ENCODE results near the gene URM1. TPM values are rescaled to one million over a fixed set of nuclear protein-coding genes. Genes with fewer than 3 reads are reported as not detected.

URM1 gene
- total RNA-seq, 1 experiment from 2014 or later: 99.6 TPM

DNA sequence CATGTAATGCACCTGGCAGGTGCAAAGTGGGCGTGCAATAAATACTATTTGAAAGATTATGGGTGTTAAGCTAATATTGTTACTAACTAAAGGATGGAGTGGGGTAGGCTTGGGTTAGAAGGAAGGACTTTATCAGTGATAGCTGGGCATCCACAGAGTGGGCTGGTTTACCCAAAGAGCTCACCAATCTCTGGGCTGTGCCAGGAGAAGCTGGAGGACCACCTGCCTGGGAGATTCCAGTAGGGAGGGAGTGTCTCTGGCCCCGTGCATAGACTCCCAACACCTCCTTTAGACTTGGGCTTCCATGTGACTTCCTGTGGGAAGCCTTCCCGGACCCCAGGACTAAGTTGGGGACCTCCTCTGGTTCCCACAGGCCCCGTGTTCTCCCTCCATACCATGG lies 5.6 kb upstream of the URM1 start:
- DNase-seq: peak; percentile 63
- Histone ChIP-seq H3K4me3 (ENCODE audit: insufficient read depth, low read depth, low read length) (no peak overlapping the region), H3K36me3 (replicated peaks; ENCODE audit: control insufficient read depth, insufficient read depth, low read length) (no peaks in the 10 kb centered on the region), H3K27me3 (ENCODE audit: control insufficient read depth, insufficient read depth, low read length) (peaks cover 39% of the 10 kb centered on the region)

GRCh38 chr9:128369024-128369706 lies 2.0 kb upstream of the URM1 start:
- DNase-seq: no peak
- Histone ChIP-seq H3K4me3 (ENCODE audit: insufficient read depth, low read depth, low read length) (no peak overlapping the region), H3K27me3 (ENCODE audit: control insufficient read depth, insufficient read depth, low read length) (peaks cover 19% of the 10 kb centered on the region), H3K36me3 (replicated peaks; ENCODE audit: control insufficient read depth, insufficient read depth, low read length) (no peaks in the 10 kb centered on the region)

DNA sequence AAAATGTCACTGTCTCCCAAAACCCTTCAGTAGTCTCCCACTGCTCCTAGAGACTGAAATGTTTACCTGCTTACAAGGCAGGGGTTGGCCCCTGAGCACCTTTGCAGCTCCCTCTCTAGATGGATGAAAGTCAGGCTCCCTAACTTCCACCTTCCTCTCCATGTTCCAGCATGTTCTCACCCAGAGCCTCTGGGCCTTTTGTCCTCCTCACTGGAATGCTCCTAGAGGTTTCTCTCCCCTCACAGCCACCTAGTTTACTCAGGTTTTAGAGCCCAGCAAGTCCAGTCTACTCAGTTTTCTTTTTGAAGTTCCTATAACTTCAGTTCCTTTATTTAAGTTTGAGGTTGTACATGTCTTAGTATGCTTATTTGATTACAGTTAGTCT lies 815 bp upstream of the URM1 start:
- peaks cover 14% of the 10 kb centered on the region for H3K27me3 ChIP-seq (ENCODE audit: control insufficient read depth, insufficient read depth, low read length)

DNA sequence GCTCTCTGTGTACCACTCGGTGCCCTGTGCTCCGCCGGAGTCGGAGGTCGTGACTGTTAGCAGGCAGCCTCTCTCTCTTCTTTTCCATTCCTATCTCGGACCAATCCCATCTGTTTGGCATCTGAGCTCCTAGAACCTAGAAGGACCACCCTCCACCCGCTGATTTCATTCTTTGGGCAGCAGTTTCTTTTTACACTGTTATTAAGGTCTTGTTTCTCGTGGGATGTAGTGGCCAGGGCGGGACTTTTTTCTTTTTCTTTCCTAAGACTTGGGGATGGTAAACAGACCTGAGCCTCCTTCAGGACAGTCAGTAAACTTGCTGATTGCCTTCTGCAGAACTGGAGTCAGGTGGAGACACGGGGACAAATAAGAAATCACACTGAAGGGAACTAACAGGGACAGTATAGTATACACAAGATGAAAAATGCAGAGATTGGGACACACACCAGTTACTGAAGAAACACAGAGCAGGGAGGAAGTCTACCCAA lies 500 bp downstream of the URM1 start:
- no peaks in the 10 kb centered on the region for H3K36me3 ChIP-seq (replicated peaks; ENCODE audit: control insufficient read depth, insufficient read depth, low read length)
- no peak for DNase-seq
- H3K4me3 ChIP-seq (ENCODE audit: insufficient read depth, low read depth, low read length): peak overlapping the region; percentile 61
- H3K27me3 ChIP-seq (ENCODE audit: control insufficient read depth, insufficient read depth, low read length): peaks cover 4% of the 10 kb centered on the region

More for the DNA sequence above, 815 bp upstream of the URM1 start:
- no peak for DNase-seq
- Histone ChIP-seq H3K36me3 (replicated peaks; ENCODE audit: control insufficient read depth, insufficient read depth, low read length) (no peaks in the 10 kb centered on the region), H3K4me3 (ENCODE audit: insufficient read depth, low read depth, low read length) (peak overlapping the region; percentile 61)

DNA sequence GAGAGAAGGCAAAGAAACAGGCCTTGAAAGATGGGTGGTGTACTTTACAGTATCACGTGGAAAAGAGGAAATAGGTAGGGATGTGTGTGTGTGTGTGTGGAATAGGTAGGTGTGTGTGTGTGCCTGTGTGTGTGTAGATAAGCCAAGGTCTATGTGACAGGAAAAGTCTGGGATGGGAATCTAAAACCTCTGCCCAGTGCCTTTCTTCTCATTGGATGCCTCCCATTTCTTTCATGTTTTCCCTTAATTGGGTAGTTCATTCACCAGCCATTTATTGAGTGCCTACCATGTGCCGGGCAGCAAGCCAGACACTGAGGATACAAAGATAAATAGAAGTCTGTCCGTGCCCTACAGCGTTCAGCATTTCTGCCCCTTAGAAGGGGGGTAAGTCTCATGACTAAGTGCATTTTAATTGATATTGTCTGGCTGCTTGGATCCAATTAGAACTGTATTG lies 1.0 kb downstream of the URM1 start:
- no peak for DNase-seq

DNA sequence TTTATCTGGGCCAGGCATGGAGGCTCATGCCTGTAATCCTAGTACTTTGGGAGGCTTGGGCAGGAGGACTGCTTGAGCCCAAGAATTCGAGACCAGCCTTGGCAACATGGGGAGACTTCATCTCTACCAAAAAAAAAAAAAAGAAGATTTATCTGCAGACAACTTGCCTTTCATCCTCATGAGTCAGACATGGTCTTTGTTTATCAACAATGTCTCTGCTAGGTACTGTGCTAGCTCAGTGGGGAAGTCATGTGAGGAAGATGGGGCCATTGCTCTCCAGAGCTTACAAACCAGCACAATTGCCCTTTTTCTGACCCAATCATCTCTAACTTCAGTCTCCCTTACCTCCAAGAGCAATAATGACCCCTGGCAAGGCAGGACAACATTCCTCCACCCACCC lies 1.6 kb downstream of the URM1 start:
- Histone ChIP-seq H3K4me3 (ENCODE audit: insufficient read depth, low read depth, low read length) (no peak overlapping the region), H3K27me3 (ENCODE audit: control insufficient read depth, insufficient read depth, low read length) (no peaks in the 10 kb centered on the region; the same call in 1 of the 2 replicates), H3K36me3 (replicated peaks; ENCODE audit: control insufficient read depth, insufficient read depth, low read length) (no peaks in the 10 kb centered on the region)
- DNase-seq: no peak

More for the DNA sequence above, 1.0 kb downstream of the URM1 start:
- Histone ChIP-seq H3K27me3 (ENCODE audit: control insufficient read depth, insufficient read depth, low read length) (no peaks in the 10 kb centered on the region; the same call in 1 of the 2 replicates), H3K4me3 (ENCODE audit: insufficient read depth, low read depth, low read length) (peak overlapping the region; percentile 61), H3K36me3 (replicated peaks; ENCODE audit: control insufficient read depth, insufficient read depth, low read length) (no peaks in the 10 kb centered on the region)

DNA sequence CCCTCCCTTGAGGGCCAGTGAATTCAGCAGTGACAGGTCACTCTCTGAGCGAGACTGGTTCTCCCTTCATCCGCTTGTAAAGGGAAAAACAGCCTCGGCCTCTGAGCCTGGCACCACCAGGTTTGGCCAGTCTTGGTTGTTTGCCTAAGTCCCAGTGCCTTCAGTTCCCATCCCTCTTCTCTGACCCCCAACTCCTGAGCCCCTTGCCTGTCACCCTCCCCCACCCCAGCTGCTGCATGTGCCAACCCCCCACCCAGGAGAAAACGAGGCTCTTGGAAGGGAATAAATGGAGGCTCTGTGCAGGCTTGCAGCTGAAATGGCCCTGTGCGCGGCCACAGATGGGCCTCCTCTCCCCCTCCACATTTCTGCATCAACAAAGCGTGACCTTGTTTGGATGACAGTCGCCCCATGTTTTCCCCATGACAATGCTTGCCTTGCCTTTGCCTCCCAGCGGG lies 3.1 kb downstream of the URM1 start:
- H3K27me3 ChIP-seq (ENCODE audit: control insufficient read depth, insufficient read depth, low read length): no peaks in the 10 kb centered on the region
- H3K36me3 ChIP-seq (replicated peaks; ENCODE audit: control insufficient read depth, insufficient read depth, low read length): peaks cover 2% of the 10 kb centered on the region; the same call in 1 of the 2 replicates
- no peak overlapping the region for H3K4me3 ChIP-seq (ENCODE audit: insufficient read depth, low read depth, low read length)
- no peak for DNase-seq

DNA sequence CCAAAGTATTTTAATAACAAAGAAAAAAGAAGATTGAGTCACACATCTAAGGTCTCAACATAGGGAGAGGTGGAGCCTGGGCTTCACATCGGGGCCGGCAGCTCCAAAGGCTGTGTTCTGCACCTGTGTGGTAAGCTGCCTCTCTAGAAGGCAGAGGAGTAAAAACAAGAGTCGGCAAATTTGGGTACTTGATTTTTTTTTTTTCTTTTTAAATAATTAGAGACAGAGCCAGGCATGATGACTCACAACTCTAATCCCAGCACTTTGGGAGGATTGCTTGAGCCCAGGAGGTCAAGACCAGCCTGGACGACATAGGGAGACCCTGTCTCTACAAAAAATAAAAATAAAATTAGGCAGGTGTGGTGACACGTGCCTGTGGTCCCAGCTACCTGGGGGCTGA lies 4.7 kb downstream of the URM1 start:
- DNase-seq: no peak
- Histone ChIP-seq H3K4me3 (ENCODE audit: insufficient read depth, low read depth, low read length) (no peak overlapping the region), H3K27me3 (ENCODE audit: control insufficient read depth, insufficient read depth, low read length) (no peaks in the 10 kb centered on the region), H3K36me3 (replicated peaks; ENCODE audit: control insufficient read depth, insufficient read depth, low read length) (peaks cover 2% of the 10 kb centered on the region; the same call in 1 of the 2 replicates)

- H3K27me3 ChIP-seq (ENCODE audit: control insufficient read depth, insufficient read depth, low read length): peaks cover 19% of the 10 kb centered on the region
- no peak for DNase-seq
- peaks cover 2% of the 10 kb centered on the region for H3K36me3 ChIP-seq (replicated peaks; ENCODE audit: control insufficient read depth, insufficient read depth, low read length)
- H3K4me3 ChIP-seq (ENCODE audit: insufficient read depth, low read depth, low read length): no peak overlapping the region
These were observed 11.1 kb downstream of the URM1 start for GRCh38 chr9:128382261-128382660.

GRCh38 chr9:128383007-128383753 lies 12.0 kb downstream of the URM1 start:
- Histone ChIP-seq H3K36me3 (replicated peaks; ENCODE audit: control insufficient read depth, insufficient read depth, low read length) (peaks cover under 1% of the 10 kb centered on the region), H3K27me3 (ENCODE audit: control insufficient read depth, insufficient read depth, low read length) (peaks cover 19% of the 10 kb centered on the region), H3K4me3 (ENCODE audit: insufficient read depth, low read depth, low read length) (no peak overlapping the region)
- peak; percentile 90 for DNase-seq

- DNase-seq: peak; percentile 39
These were observed 12.6 kb downstream of the URM1 start for GRCh38 chr9:128383791-128384190.

DNA sequence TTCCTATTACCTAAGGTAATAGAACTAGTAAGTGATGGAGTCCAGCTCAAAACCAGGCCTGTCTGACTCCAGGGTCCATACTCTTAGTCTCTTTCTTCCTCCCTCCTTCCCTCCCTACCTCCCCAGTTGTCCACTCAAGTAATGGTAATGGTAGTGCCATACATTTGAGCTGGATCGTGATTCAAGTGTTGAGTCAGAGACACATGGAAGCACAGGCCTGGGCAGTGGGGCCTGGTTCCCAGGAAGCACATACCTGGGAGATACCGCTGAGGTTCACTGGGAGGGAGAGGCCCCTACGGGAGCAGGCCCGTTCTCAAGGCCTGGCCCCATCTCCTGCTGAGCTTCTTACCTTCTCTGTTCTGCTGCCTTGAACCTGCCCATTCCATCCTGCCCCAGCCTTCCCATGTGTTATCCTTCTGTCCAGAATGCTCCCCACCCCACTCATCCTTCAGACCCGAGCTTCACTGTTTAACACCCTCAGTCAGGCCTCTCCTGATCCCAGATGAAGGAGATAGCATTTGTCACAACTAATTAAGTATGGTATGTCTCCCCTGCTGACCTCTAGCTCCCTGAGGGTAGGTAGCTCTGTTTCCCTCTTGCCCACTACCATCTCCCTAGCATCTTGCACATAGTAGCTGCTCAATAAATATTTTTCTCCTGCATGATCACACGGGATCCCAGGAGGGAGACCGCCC lies 13.8 kb downstream of the URM1 start:
- peaks cover 32% of the 10 kb centered on the region for H3K27me3 ChIP-seq (ENCODE audit: control insufficient read depth, insufficient read depth, low read length)

More at GRCh38 chr9:128383791-128384190, 12.6 kb downstream of the URM1 start:
- Histone ChIP-seq H3K36me3 (replicated peaks; ENCODE audit: control insufficient read depth, insufficient read depth, low read length) (peaks cover 3% of the 10 kb centered on the region), H3K27me3 (ENCODE audit: control insufficient read depth, insufficient read depth, low read length) (peaks cover 23% of the 10 kb centered on the region), H3K4me3 (ENCODE audit: insufficient read depth, low read depth, low read length) (no peak overlapping the region)

DNA sequence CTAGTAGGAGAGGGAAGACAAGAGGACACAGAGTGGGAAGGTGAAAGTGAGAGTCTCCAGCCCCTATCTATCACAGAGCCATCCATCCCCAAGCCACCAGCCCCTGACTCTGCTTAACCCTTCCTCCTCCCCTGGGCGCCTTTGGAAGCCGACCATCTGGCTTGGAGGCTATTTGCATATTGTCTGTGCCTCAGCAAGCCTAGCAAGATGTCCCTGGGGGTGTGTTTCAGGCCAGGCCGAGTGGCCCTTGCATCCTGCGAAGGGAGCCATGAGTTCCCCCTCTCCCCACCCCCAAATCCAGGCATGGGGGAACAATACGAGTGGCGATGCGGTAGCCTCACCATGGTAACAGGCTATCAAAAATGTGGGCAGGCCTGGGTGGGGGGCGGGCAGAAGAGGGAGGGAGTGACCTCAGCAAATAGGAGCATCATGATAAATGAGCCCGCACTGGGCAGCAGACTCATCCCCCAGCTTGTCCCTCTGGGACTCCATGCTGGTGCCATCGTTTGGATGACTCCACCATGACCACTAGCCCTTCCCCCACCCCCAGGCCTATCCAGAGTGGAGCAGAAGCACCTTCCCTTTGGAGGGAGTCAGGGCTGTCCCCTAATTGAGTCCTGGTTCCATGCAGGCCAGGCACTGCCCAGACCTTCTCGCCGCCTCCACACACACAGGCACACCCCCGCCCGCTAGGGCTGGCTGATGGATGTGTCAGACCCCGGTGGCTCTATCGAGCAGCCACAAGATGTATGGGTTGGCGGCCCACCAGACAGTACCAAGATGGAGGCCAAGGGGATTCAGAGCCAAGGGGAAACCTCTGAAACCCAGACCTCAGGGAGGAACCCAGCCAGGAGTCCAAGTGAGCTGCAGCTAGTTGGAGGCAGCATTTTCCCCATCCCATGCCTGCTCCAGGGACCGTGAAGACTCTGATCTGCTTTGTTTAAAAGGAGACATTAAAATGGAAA lies 14.6 kb downstream of the URM1 start:
- peaks cover 3% of the 10 kb centered on the region for H3K36me3 ChIP-seq (replicated peaks; ENCODE audit: control insufficient read depth, insufficient read depth, low read length)
- peak; percentile 78 for DNase-seq
- no peak overlapping the region for H3K4me3 ChIP-seq (ENCODE audit: insufficient read depth, low read depth, low read length)
- H3K27me3 ChIP-seq (ENCODE audit: control insufficient read depth, insufficient read depth, low read length): peaks cover 40% of the 10 kb centered on the region

More for the DNA sequence above, 13.8 kb downstream of the URM1 start:
- DNase-seq: peak; percentile 31
- Histone ChIP-seq H3K4me3 (ENCODE audit: insufficient read depth, low read depth, low read length) (no peak overlapping the region), H3K36me3 (replicated peaks; ENCODE audit: control insufficient read depth, insufficient read depth, low read length) (peaks cover 3% of the 10 kb centered on the region)
